ENCODE measurements around the gene NDUFS6. TPM values are rescaled to one million over a fixed set of nuclear protein-coding genes. Genes with fewer than 3 reads are reported as not detected.

NDUFS6 gene
- total and polyA plus RNA-seq, 2 of the 4 experiments (the other 2 are of a cell fraction), result 10.4 to 69.0 TPM

DNA sequence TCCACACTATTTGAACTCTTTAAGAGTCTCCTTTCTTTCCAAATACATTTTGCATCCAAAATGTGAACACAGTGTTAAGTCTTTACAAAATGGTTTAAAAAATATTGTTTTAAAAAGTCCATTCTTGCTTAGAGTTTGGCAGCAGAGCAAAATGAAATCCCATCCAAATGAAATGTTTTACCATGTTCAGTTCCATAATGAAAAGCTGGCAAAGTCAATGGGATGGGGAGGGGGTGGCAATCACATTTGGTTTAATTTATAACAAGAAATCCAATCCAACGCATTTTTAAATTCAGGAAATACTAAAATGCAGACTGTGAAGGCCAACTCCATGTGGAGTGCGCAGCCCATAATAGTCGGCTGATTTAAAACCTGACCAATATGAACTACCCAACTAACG lies 41.0 kb upstream of the NDUFS6 start:
- Histone ChIP-seq H2BK15ac (ENCODE audit: low read depth, low read length) (no peak overlapping the region), H3K36me3 (ENCODE audit: control insufficient read depth, insufficient read depth, low read length) (no peaks in the 10 kb centered on the region), H3K14ac (replicated peaks; ENCODE audit: low read depth, low read length) (no peak overlapping the region), H4K8ac (ENCODE audit: low read depth in 2 of 2, low read length in 2 of 2) (no peak overlapping the region), H2BK120ac (ENCODE audit: low read depth, low read length) (no peak overlapping the region), H3K23ac (ENCODE audit: low read depth, low read length) (no peak overlapping the region), H2BK20ac (ENCODE audit: low read depth, low read length) (no peak overlapping the region), H3K27me3 (ENCODE audit: control insufficient read depth, insufficient read depth, low read length) (peaks cover 11% of the 10 kb centered on the region; the same call in 1 of the 2 replicates), H4K91ac (ENCODE audit: insufficient read depth, low read depth, low read length) (no peak overlapping the region), H4K20me1 (ENCODE audit: insufficient read depth, low read length) (no peaks in the 10 kb centered on the region), H3K56ac (ENCODE audit: extremely low read depth, insufficient read depth, low read length) (no peak overlapping the region), H3K79me1 (ENCODE audit: low read depth in 1 of 2, low read length in 2 of 2) (no peaks in the 10 kb centered on the region), H2AK5ac (ENCODE audit: low read depth, low read length) (no peak overlapping the region), H3K4me3 (ENCODE audit: insufficient read depth, low read depth, low read length) (no peak overlapping the region), H3K27ac (ENCODE audit: insufficient read depth, low read length) (no peak overlapping the region), H3K9me3 (ENCODE audit: control insufficient read depth, insufficient read depth, low read length) (peaks cover 2% of the 10 kb centered on the region; the same call in 1 of the 2 replicates), H3K4me1 (ENCODE audit: control insufficient read depth, insufficient read depth, low read length) (peaks cover 3% of the 10 kb centered on the region; the same call in 1 of the 2 replicates), H2AFZ (replicated peaks; ENCODE audit: low read length, poor library complexity) (no peak overlapping the region), H2BK5ac (ENCODE audit: low read depth, low read length, poor library complexity, severe bottlenecking) (no peak overlapping the region), H2AK9ac (replicated peaks; ENCODE audit: low read depth, low read length, poor library complexity) (no peak overlapping the region), H3K9ac (ENCODE audit: low read depth, low read length) (no peak overlapping the region), H3K18ac (ENCODE audit: low read depth, low read length) (no peak overlapping the region), H4K5ac (ENCODE audit: low read depth, low read length) (no peak overlapping the region), H3K4ac (ENCODE audit: low read depth, low read length) (no peak overlapping the region), H3K4me2 (ENCODE audit: low read depth, low read length) (no peak overlapping the region), H3K9me1 (ENCODE audit: insufficient read depth, low read length) (no peaks in the 10 kb centered on the region)
- POLR2A ChIA-PET (ENCODE audit: unreplicated experiment), result no interaction called here
- CTCF ChIA-PET, result no interaction called here
- in situ Hi-C loops (cut with MboI; ENCODE audit: low sequenced_read_pairs) (no loop called here), dilution Hi-C loops (cut with HindIII; ENCODE audit: low sequenced_read_pairs, unreplicated experiment) (no loop called here), intact Hi-C loops (cut with micrococcal nuclease) (loop anchor here (5.0 kb wide), 1 partner anchor 1842 kb away; no protein-coding TSS in a partner anchor)
- TF ChIP-seq BHLHE40 (IDR thresholded peaks at IDR 0.05; ENCODE audit: low read depth, low read length), result no peak
- TF ChIP-seq, protein P1, sequence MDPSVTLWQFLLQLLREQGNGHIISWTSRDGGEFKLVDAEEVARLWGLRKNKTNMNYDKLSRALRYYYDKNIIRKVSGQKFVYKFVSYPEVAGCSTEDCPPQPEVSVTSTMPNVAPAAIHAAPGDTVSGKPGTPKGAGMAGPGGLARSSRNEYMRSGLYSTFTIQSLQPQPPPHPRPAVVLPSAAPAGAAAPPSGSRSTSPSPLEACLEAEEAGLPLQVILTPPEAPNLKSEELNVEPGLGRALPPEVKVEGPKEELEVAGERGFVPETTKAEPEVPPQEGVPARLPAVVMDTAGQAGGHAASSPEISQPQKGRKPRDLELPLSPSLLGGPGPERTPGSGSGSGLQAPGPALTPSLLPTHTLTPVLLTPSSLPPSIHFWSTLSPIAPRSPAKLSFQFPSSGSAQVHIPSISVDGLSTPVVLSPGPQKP (IDR thresholded peaks at IDR 0.05; ENCODE audit: borderline replicate concordance, low read depth, low read length), result no peak
- TF ChIP-seq MXI1 (IDR thresholded peaks at IDR 0.05; ENCODE audit: borderline replicate concordance, low read depth, low read length), result no peak
- TF ChIP-seq, protein P2, sequence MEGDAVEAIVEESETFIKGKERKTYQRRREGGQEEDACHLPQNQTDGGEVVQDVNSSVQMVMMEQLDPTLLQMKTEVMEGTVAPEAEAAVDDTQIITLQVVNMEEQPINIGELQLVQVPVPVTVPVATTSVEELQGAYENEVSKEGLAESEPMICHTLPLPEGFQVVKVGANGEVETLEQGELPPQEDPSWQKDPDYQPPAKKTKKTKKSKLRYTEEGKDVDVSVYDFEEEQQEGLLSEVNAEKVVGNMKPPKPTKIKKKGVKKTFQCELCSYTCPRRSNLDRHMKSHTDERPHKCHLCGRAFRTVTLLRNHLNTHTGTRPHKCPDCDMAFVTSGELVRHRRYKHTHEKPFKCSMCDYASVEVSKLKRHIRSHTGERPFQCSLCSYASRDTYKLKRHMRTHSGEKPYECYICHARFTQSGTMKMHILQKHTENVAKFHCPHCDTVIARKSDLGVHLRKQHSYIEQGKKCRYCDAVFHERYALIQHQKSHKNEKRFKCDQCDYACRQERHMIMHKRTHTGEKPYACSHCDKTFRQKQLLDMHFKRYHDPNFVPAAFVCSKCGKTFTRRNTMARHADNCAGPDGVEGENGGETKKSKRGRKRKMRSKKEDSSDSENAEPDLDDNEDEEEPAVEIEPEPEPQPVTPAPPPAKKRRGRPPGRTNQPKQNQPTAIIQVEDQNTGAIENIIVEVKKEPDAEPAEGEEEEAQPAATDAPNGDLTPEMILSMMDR (conservative IDR thresholded peaks at IDR 0.05; ENCODE audit: low read depth, low read length), result no peak
- TF ChIP-seq USF2 (IDR thresholded peaks at IDR 0.05; ENCODE audit: low read depth, low read length), result no peak
- no peak for TF ChIP-seq MAFK (IDR thresholded peaks at IDR 0.05; ENCODE audit: low read depth, low read length)
- no peak for TF ChIP-seq RFX5 (IDR thresholded peaks at IDR 0.05; ENCODE audit: low read depth, low read length)
- no peak for TF ChIP-seq NFE2L2 (IDR thresholded peaks at IDR 0.05; ENCODE audit: low read depth, low read length)
- no peak for TF ChIP-seq POLR2A (IDR thresholded peaks at IDR 0.05; ENCODE audit: low read depth, low read length)
- TF ChIP-seq CHD1 (IDR thresholded peaks at IDR 0.05; ENCODE audit: low read depth, low read length), result no peak
- BruUV-seq (replicated peaks), result no TSS peak
- WGBS, 2 experiments (ENCODE audit: extremely low coverage in 2 of 2, insufficient read length in 1 of 2), result no CpG with 5 or more reads among the region's 4 CpGs
- no peak for DNase-seq
- ATAC-seq (ENCODE audit: low read depth), result no peak

All from IMR-90 (cell line).